LNCAP (cell line): ENCODE data around the gene THSD7A.
A peak's percentile ranks its signal among the peaks of the same experiment; 100 is the strongest.

Experiments used
- TF ChIP-seq, protein P1 (sequence below): fragments of 450-650 bp; IDR thresholded peaks from 2 replicates; pipeline ENCODE4 v1.5.1; 2017; ENCODE audit warnings: mild to moderate bottlenecking

The THSD7A gene

DNA sequence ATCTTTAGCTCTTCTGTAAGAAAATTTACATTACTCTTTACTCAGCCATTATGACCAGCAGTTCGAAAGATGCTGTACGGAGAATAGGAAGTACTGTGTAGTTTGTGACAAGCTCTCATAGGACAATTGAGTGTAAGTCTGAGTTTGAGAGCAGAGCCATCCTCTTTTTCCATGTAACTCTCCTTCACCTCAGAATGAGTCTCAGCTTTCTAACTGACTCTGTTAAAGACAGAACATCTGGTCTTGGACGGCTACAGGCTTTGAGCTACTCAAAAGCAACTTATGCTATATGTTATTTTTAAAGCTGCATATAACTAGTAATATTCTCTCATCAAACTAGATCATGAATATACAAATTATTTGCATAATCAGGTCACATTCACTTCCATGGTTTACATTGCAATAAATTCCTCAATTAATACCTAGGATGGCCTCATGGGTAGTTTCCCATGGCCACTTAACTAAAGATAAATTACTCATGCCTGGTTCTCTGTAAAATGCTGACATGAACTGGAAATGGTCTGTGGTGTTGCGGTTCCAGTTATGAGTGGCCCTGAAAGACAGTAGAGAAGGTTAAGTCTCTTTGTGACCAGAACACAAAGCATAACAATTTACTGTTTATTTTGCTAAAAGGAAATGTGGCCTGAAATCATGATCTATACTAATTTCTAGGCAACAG is 499.7 kb downstream of the THSD7A start:
- TF ChIP-seq, protein P1, sequence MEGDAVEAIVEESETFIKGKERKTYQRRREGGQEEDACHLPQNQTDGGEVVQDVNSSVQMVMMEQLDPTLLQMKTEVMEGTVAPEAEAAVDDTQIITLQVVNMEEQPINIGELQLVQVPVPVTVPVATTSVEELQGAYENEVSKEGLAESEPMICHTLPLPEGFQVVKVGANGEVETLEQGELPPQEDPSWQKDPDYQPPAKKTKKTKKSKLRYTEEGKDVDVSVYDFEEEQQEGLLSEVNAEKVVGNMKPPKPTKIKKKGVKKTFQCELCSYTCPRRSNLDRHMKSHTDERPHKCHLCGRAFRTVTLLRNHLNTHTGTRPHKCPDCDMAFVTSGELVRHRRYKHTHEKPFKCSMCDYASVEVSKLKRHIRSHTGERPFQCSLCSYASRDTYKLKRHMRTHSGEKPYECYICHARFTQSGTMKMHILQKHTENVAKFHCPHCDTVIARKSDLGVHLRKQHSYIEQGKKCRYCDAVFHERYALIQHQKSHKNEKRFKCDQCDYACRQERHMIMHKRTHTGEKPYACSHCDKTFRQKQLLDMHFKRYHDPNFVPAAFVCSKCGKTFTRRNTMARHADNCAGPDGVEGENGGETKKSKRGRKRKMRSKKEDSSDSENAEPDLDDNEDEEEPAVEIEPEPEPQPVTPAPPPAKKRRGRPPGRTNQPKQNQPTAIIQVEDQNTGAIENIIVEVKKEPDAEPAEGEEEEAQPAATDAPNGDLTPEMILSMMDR: no peak

DNA sequence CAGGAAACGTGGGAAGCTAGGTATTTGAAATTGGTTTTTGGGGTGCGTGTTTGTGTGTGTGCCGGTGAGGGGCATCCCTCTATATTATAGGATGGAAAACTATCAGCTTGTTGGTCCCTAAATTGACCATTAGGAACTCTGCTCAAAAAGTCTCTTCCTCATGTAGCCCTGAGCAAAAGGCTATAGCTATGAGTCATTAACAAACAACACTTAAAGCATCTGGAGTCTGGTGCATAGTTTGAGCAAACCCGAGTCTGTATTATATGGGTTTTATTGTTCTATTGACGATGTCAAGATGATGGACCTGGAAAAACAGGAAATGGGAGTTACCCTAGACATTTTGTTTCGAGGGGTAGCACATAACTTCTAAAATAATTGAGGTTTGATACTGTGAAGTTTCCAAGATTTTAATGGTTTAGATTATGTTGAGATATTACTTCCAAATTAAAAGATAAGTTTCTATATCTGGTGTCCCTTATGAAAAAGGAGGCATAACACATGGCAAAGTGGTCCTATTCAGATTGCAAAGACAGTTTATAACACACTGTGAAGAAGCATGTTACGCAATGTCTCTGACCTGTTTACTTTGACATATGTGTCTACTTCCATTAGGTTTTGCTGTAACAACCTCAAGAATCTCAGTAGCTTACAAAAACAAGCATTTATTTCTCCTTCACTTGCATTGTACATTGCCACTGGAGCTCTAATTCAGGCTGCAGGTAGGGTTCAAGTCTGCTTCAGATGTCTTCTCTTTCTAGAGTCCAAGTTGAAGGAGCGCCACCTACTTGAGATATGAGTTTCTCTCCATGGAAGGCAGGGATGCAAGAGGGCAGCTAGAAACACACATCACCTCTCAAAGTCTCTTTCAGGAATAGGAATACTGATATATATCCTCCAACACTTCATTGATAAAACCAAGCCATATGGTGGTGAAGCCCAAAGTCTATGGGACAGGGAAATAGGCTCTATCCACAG is 500.6 kb downstream of the THSD7A start:
- TF ChIP-seq, protein P1: 0 out of 2 replicates have a peak, but pooled peaks have one; percentile 11

DNA sequence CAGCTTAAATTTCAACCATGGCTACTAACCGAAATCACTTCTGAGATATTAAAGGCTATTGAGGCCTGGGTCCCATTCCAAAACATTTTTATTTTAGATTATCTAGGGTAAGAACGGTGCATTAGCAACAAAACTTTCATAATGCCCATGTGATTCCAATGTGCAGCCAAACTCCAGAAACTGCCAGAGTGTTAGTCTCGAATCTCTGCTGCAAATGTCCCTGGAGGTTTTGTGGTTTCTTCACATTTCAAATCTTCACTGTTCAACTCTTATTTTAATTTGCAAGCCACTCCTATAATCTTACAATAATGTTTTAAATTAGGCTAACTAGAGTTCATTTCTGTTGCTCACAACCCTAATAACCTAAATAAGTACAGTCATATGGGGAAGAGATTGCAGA is 501.3 kb downstream of the THSD7A start:
- TF ChIP-seq, protein P1: no peak

DNA sequence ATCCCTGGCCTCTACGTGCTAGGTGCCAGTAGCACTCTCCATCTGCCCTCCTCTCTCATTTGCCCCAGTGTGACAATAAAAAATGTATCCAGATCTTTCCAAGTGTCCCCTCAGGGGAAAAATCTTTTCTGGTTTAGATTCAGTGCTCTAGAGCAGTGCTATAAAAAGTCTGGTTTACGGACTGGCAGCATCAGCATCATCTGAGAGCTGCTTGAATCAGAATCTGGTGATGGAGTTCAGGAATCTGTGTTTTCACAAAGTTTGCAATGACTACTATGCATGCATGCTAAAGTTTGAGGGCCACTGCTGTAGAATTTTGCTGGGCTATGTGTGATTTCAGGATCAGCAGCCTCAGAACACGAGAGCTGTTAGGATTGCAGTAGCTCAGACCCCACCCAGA is 501.8 kb downstream of the THSD7A start:
- TF ChIP-seq, protein P1: no peak

DNA sequence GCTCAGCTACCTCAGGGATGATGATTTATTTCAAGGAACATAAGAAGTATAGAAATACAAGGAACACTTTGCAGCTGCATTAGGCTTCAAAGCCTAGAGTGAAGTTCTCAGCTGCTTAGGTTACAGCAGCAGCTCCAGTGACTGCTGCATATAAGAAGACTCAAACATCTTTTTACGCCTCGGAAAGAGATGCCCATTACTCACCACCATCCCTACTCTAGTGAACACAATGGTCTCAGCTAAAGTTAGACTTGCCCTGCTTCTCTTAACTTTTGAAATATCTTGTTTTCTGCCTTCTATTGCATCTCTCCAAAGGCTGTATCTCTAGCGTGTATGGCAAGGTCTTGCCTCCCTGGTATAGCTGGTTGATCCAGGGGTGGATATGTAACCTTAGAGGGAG is 502.4 kb downstream of the THSD7A start:
- TF ChIP-seq, protein P1: no peak

DNA sequence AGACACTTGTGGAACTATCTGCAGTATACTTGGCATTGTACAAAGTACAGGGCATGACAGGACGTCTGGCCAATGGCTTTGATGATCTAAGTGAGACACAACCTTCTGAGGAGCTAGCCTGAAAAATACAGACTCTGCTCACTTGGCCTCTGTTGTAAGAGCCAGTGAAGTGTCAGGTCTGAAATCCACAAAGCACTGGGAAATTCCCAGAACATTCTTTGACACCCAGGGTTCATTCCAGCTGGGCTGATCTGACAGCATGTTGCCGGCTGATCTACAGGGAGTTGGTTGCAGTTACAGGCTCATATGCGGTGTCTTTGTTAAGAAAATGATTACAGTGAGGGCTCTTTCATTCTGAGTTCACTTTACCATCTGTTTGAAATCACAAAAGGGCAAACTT is 503.7 kb downstream of the THSD7A start:
- TF ChIP-seq, protein P1: no peak

DNA sequence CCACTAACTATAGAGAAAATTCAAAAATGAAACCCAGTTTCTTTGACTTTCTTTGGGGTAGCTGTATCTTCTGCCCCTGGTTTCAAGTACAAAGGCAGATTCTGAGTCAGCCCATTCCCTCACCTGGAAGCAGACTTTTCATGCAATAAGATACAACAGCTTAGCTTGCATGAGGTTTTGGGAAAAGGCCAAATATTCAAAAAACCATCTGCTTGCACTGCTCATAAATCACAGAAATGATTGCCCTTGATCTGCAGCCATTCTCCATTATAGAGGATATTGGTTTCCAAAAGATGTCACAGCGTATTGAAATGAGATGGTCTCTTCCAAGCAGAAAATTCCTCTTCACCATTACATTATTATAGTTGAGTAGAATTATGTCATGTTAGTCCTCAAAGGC is 504.4 kb downstream of the THSD7A start:
- TF ChIP-seq, protein P1: no peak
